HG03039 (cell line): ENCODE data around the gene MYO18B.

ENCODE experiments used
- ATAC-seq: cut with Tn5 transposase; IDR thresholded peaks from one replicate; pipeline ENCODE4 v1.9.1; 2021; ENCODE audit warnings: mild to moderate bottlenecking, moderate library complexity; ENCODE audit not compliant: unreplicated experiment

The MYO18B gene

DNA sequence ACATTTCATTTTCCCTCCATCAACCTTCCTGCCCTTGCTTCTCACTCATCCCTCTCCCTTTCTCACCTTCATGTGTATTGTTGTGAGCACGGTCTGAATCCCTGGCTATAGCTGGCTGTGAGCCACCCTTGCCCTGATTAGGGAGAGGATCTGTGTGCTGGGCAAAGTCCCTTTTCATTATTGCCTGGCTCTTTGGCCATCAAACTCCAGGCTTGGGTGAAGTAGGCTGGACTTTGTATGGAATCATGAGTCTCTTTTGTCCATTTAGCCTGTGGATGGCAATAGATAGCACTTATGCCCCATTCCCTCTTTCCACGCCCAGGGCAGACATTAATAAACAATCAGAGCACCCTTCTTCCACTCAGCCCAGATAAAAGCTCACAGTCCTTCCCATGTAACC lies 6.7 kb downstream of the MYO18B start:
- ATAC-seq = no peak

DNA sequence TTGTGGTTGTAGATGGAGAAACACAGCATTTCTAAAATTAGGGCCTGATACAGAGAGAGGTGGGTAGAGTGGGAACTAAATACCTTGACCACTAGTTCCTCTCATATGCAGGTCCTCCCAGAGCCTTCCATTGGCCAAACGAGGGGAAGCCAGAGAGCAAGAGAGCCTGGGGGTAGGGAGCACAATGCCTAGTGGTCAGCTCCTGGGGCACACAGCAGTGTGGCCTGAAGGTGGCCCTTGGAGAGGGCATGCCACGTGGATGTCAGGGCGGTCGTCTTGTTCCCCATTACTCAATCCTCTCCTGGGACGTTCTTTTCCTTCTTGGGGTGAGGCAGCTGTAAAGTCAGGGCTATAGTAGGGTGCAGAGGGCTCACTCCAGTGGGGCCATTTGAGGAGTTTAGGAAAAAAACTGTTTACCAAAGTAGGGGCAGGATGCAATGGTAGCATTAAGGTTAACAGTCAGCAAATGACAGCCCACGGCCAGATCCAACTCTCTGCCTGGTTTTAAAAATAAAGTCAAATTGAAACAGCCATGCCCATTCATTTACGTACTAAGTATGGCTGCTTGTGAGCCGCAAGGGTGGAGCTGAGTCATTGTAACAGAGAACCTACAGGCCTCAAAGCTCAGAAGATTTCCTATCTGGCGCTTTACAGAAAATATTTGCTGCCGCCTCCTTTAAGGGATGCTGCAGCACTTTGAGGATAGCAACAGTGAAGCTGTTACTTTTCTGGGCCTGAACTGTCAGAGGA lies 7.6 kb downstream of the MYO18B start:
- ATAC-seq = no peak

DNA sequence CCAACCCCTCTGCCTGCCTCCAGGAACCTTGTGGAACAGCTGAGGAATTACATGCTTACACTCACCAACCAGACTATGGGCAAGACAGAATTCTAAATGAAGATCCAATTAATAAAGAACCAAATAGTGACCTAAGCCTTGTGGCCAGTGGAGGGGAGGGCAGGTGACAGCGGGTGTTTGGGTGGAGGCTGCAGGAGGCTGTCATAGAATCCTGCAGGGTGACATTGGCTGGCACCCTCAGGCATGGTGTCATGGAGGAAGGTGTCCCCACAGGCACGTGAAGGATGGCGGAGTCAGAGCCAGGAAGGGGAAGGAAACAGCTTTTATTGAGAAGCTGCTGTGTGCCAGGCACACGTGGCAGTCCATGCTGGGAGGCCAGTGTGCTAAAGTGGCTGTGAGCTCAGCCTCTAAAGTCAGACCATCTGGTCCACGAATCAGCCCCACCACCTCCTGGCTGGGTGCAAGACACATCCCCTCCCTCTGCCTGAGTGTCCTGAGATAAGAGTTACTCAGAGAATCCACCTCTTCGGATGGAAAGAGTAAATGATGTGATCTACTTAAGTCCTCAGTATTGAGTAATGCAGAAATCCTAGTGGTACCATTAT lies 8.7 kb downstream of the MYO18B start:
- ATAC-seq = no peak

DNA sequence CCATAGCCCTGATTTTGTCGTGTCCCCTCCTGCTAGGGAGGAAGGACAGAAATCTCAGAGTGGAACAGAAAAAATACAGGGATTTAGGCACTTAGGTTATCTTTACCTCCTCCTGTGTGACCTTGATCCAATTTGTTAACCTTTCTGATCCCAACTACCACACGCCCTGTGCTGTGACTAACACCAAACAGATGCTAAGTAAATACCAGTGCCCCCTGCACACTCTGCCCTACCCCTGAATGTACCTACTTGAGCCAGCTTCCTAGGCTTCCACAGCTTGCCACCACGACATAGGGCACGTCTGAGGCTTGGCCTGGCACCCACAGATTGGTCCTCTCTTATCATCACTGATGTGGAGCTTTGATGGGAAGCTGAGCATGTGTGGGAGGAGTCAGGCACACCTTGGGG lies 9.2 kb downstream of the MYO18B start:
- no peak for ATAC-seq

DNA sequence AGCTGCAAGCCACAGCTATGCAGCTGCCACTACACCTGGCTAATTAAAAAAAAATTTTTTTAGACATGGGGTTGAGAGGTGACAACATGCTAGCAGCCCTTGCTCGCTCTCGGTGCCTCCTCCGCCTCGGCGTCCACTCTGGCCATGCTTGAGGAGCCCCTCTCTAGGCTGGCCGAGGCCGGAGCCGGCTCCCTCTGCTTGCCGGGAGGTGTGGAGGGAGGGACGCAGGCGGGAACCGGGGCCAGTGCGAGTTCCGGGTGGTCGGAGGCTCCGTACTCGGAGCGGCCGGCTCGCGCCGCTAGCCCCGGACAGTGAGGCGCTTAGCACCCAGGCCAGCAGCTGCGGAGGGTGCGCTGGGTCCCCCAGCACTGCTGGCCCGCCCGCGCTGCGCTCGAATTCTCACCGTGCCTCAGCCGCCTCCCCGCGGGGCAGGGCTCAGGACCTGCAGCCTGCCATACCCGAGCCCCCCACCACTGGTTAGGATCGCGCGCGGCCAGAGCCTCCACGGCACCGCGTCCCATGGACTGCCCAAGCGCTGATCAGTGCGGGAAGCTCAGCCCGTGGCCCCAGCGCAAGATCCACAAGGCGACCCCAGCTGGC lies 10.7 kb downstream of the MYO18B start:
- no peak for ATAC-seq

DNA sequence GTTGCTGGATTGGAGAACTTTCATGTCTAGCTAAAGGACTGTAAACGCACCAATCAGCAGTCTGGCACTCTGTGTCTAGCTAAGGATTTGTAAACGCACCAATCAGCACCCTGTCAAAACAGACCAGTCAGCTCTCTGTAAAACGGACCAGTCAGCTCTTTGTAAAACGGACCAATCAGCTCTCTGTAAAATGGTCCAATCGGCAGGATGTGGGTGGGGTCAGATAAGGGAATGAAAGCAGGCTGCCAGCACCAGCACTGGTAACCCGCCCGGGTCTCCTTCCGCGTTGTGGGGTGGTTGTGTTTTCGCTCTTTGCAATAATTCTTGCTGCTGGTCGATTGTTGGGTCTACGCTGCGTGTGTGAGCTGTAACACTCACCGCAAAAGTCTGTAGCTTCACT lies 11.3 kb downstream of the MYO18B start:
- no peak for ATAC-seq

DNA sequence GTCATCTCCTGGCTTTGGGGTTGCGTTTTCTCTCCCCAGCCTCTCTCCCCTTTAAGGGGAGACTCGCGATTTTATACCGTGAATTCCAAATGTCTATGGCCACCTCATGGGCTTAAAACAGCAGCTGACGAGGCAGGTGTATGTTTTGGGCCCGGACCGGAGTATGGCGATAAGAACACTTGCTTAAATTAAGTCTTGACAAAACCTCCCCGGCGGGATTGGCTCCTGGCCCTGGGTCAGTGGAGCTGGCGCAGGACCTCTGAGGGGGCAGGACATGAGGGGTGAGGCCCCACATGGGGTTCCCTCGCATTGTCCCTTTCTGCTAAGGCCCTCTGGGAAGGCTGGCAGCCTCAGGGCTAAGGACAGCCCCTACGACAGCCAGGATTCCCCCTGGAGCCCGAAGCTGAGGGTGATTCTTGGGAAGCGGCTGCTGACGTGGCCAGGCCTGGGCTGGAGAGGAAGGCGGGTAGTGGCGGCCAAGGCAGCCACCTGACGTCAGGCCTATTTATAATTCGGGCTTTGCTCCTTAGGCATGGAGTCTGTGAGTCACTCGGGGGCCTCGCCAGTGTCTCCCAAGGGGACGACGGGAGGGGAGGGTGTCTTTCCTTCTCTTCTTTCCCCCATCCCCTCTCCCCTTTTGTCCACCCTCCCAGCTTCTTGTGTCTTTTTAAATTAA lies 12.7 kb downstream of the MYO18B start:
- no peak for ATAC-seq

DNA sequence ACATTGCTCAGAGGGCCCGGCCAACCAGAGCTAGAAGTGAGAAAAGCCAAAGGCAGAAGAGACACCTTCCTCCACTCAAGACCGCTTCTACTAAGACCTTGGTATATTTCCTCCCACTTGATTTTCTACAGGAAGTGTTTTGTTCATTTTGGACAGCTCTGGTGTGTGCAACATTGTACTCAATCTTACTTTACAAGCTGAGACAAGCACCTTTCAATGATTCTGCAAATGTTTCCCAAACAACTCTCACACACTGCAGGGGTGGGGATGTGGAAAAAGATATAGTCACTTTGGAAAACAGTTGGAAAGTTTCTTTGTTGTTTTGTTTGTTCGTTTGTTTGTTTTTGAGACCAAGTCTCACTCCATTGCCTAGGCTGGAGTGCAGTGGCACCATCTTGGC lies 15.7 kb downstream of the MYO18B start:
- no peak for ATAC-seq

DNA sequence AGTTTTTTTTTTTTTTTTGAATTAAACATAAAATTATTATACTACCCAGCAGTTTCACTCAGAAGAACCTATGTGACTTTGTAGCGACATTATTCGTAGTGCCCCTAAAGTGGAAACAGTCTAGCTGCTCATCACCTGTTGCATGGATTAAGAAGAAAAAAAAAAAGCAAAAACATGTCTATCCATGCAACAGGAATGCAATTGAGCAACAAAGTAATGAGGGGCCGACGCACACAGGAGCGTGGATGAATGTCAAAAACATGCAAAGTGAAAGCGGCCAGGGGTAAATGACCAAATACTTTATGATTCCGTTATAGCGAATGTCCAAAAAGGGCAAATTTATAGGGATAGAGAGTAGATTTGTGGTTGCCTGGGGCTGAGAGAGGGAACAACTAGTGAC lies 16.3 kb downstream of the MYO18B start:
- no peak for ATAC-seq

DNA sequence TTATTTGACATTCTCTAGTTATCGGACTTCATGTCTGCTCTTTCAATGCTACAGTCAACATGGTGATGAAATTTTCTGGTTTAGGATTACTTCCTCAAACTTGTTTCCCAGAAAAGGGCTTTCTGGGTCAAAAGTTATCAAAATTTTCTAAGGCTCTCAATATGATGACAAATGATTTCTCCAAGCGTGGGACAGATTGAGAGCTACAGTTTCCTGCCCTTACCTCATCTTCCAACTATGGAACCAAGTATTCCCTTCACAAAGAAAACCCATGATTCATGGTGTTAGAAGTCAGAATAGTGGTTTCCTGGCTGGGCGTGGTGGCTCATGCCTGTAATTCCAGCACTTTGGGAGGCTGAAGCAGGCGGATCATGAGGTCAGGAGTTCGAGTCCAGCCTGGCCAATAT lies 17.8 kb downstream of the MYO18B start:
- no peak for ATAC-seq

DNA sequence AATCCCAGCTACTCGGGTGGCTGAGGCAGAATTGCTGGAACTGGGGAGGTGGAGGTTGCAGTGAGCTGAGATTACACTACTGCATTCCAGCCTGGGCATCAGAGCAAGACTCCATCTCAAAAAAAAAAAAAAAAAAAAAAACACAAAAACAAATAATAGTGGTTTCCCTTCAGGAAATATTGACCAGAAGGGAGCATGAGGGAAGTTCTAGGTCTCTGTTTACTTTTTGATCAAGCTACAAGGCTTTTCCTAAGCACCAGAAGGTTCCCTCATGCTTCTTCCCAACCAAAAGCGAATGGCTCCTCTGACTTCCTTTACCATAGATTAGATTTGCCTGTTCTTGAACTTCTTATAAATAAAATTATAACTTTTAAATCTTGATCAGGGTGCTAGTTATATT lies 18.3 kb downstream of the MYO18B start:
- no peak for ATAC-seq

DNA sequence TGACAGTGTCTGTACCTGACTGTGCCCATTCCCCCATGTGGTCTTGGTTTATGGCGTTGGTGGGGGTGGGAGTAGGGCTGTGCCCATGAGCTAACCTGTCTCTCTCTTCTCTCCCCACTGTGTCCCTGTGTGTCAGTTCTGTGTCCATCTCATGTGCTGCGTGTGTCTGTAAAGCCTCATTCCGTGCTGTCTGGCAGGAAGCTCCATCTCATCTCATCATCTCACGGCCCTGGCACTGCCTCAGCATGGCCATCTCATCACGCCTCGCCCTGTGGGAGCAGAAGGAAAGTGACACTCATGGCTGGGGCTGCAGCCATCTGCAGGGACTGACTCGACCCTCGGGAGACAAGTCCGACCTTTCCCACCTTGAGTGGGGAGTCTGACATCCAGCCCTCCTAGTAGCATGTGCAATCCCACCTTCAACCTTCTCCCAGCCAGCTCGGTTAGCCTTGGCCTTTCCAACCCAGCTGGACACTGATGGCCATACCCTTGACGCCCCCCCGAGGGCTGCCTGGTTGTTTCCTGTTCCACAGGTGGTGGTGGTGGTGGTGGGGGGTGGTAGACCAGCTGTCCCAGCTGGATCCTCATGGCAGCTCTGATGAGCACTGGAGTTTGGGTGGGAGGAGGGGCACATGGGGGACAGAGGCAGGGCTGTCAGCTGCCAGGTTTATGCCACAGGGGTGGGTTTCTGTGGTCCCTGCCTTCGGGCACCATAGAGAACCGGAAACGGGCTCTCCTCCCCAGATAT lies 19.0 kb downstream of the MYO18B start:
- no peak for ATAC-seq

DNA sequence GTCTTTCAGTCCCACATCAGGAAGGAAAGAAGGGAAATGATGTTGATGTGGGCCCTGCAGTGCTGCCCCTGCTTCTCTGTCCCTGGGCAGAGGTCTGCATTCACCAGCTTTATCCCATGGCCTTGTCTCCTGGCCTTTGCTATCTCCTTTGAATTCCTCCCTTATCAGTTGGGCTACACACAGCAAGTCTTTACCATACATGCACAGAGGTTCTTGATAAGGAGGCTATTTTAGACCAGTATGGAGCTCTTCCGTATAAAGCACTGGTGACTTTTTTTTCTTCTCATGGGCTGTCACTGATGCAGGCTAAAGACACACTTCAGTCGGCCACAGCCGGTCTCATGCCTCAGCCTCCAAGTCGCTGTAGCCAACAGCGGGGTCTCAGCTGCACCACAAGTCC lies 20.2 kb downstream of the MYO18B start:
- ATAC-seq = no peak

DNA sequence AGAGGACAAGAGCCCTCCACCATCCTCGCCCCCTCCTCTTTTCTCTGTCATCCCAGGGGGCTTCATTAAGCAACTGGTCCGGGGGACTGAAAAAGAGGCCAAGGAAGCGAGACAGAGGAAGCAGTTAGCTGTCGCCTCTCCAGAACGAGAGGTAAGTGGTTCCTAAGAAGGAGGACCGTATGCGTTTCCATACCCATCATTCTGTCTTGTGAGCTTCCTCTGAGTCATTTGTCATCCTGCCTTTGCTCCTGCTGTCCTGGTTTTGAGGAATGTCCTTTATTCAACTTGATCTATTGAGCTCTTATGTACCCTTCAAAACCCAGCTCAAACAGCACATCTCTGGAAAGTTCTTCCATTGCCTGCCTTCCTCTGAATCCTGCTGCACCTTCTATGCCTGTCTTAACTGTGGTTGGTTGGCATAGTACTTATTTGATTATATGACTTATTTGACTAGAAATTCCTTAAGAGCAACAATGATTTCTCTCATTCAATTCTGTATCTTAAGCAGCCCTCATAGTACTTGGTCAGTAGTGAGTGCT lies 21.3 kb downstream of the MYO18B start:
- ATAC-seq = no peak

DNA sequence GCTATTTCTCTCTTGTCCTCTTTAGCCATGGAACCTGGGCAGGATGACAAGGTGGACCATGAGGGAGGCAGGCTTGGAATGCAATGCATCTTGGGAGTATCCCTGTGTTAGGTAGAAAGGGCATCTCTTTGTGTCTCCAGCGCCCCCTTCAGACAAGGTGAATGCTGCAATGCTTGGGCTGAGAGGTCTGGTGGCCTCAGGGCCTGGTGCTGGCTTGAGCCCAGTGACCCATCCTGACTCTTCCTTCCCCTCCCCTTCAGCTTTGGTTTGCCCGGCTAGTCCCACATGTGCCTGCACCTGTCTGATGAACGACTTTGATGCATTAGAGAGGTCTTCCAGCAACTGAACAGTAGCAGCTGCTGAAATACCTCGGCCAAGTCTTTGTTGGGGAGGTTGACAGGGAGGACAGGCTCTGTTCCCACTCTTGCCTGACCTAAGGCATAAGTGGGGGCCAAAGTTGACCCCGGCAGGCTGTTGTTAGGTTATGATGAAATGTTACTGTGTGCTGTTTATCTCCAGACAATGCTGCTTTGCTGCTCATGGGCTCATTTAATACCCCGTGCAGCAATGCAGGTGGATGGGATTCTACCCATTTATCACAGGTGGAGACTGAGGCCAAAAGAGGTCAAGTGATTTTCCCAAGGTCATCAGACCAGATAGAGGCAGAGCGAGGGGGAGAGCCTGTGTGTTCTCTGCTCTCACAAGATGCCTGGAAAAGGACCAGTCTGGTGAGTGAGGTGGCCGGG lies 22.5 kb downstream of the MYO18B start:
- no peak for ATAC-seq

DNA sequence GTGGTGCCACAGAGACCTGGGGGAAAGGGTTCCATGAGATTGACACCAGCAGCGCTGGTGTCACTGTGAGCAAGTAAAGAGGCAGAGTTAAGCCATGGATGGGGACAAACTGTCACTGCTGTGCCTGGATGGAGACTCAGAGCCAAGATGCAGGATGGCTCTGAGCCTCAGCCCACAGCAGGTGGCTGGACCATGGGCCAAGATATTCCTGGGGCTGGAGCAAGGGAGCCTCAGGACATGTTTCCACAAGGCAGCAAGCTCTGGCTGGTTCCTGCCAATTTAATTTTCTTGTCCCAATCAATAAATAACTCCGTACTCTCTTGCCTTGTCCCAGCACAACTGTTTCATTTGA lies 23.0 kb downstream of the MYO18B start:
- no peak for ATAC-seq

DNA sequence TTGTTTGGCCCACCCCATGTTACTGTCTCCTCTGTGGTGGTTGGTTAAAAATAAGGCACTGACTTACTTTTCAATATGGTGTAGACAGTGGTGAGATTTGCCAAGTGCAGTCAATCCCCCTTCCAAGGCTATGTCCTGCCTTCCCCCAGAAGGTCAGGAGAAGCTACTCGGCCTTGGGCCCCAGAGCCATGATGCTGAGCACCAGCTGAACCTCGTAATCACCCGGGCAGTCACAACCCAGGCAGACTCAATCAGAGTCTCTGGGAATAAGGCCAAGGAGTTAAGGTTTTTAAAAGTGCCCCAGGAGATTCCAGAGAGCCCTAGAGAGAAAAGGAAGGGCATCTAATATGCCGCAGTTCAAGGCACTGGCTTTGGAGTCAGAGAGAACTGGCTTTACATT lies 23.8 kb downstream of the MYO18B start:
- ATAC-seq = no peak

DNA sequence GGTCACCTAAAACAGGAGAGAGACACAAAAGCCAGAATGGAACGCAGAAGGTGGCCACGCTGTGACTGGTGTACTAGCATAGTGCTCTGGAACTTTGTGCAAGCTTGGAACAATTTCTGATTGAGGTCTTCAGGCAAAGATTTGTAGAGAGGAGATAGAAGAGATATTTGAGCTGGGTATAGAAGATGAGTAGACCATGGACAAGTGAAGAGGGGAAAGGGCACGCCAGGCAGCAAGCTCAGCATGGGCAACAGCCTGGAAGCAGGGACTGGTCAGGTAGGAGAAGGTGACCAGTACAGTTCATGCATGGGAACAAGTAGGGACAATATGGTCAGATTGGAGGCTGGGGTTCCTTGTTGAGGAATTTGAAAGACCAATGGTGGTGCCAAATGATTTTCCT lies 24.4 kb downstream of the MYO18B start:
- no peak for ATAC-seq

DNA sequence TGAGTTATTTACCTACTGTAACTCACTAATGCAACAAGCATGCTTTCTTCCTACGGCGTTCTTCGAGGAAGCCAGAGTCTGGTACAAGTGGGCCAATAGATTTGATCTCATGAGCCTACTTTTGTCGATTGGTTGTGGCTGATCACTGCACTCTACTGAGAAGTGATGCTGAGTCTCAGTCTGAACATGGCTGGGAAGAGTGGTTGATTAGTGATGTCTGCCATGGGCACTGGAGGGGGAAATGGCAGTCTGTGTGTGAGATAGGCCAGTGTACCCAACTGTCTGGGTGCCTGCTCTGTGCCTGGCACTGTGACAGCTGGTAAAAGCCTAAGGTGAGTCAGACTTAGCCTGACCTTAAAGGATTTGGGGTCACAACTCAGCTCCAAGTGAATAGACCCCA lies 28.3 kb downstream of the MYO18B start:
- no peak for ATAC-seq

DNA sequence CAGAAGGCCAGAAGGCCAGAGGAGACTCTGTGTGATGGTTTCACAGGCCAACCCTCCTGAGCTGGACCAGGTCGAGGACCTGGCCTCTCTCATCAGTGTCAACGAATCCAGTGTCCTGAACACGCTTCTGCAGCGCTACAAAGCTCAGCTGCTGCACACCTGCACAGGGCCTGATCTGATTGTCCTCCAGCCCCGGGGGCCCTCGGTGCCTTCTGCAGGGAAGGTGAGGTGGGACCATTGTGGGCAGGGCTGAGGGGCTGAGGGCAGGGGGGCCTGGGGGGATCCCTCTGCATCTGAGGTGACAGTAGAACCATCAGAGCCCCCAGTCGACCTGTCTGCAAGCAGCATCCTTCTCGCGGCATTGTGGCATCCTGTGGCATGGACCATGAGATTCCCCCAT lies 30.3 kb downstream of the MYO18B start:
- ATAC-seq = no peak
